Colonic mucosa (tissue), 4 donors: ENCODE results near the gene TMEM260. TPM values are rescaled to one million over a fixed set of nuclear protein-coding genes. Genes with fewer than 3 reads are reported as not detected.

Source experiments
- DNase-seq: peaks from one replicate; pipeline ENCODE4 v3.0.0-alpha.2; 2020
- H3K27ac ChIP-seq: fragments of 200-600 bp; one replicate; pipeline ENCODE4 v1.8.0; 2021
- H3K27me3 ChIP-seq: fragments of 200-600 bp; one replicate; pipeline ENCODE4 v1.8.0; 2021
- H3K36me3 ChIP-seq: fragments of 200-600 bp; one replicate; pipeline ENCODE4 v1.8.0; 2021
- H3K4me1 ChIP-seq: fragments of 200-600 bp; one replicate; pipeline ENCODE4 v1.8.0; 2021; ENCODE audit warnings: mild to moderate bottlenecking
- H3K4me3 ChIP-seq: fragments of 200-600 bp; one replicate; pipeline ENCODE4 v1.8.0; 2021
- H3K9ac ChIP-seq, 2 donors: one replicate each; pipeline ENCODE4 v1.7.0; 2013; ENCODE audit warnings: control low read depth in 2 of 2, low read depth in 2 of 2, low read length in 2 of 2
- H3K9me3 ChIP-seq: fragments of 200-600 bp; one replicate; pipeline ENCODE4 v1.8.0; 2021
- intact Hi-C: fragments of 100-400 bp; cut with DNase I; formaldehyde crosslinking; loops from one replicate; pipeline ENCODE4 v1.14.1; 2022
- total RNA-seq, 2 donors: library from RNA; stranded (reverse); fragmentation: NEBNext Ultra II Directional in 1 of 2; extraction: Animal tissue kit (Norgen Biotek cat#: 25700) in 1 of 2; gene quantifications; one replicate each; pipeline ENCODE4 v1.2.1, GENCODE V29; 2021
- TF ChIP-seq, protein P1 (sequence below): fragments of 200-600 bp; IDR thresholded peaks from one replicate; pipeline ENCODE4 v1.8.0; 2022; ENCODE audit warnings: antibody characterized with exemption, mild to moderate bottlenecking
- donor health status: healthy.
- donor health status: DM: no; HTN: no; CAD: no.
- donor health status: DM: no; HTN: no; CAD: no.

Gene TMEM260
- total RNA-seq, 2 donors from 2014 or later = 21.1 to 21.5 TPM

DNA sequence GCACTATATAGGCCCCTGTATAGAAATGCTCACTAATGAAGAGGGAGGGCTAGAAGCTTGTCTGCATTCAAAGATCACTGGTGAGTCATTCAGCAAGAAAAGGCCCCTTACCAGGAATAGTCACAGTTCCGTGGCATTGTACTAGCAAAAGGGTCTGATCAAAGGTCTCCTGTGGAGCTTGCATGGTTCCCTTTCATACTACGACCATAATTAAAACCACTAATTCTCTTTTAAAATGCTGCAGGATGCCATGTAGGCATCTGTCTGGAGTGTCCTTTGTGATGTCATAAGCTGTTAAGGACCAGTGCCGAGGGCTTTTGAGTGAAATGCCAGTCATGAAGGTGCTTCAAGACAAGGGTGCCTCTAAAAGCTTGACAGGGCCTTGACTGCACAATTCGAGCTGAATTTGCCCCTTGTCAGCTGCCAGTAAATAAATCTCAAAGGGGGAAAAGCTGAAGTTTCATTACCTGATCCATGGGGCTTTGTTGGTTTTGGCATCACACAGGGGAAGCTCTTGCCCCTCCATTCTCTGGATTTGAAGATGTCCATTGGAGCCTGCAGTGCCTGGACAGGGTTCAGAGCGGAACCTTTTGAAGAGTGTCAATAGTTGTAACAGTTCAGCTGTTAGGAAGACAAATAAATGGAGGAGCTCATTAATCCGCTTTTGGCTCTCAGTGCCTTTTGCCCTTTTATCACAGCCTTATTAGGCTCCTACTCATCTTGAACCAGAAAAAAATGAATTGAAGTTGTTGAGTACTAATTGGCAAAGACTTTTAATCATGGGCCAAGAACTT is 69.1 kb downstream of the TMEM260 start:
- Histone ChIP-seq H3K9ac (no peak overlapping the region), H3K4me3 (no peak overlapping the region), H3K36me3 (no peaks in the 10 kb centered on the region), H3K27me3 (no peaks in the 10 kb centered on the region), H3K27ac (no peak overlapping the region), H3K4me1 (no peaks in the 10 kb centered on the region), H3K9me3 (no peaks in the 10 kb centered on the region)
- no peak for DNase-seq
- intact Hi-C loops = no loop called here
- TF ChIP-seq, protein P1, sequence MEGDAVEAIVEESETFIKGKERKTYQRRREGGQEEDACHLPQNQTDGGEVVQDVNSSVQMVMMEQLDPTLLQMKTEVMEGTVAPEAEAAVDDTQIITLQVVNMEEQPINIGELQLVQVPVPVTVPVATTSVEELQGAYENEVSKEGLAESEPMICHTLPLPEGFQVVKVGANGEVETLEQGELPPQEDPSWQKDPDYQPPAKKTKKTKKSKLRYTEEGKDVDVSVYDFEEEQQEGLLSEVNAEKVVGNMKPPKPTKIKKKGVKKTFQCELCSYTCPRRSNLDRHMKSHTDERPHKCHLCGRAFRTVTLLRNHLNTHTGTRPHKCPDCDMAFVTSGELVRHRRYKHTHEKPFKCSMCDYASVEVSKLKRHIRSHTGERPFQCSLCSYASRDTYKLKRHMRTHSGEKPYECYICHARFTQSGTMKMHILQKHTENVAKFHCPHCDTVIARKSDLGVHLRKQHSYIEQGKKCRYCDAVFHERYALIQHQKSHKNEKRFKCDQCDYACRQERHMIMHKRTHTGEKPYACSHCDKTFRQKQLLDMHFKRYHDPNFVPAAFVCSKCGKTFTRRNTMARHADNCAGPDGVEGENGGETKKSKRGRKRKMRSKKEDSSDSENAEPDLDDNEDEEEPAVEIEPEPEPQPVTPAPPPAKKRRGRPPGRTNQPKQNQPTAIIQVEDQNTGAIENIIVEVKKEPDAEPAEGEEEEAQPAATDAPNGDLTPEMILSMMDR = no peak

DNA sequence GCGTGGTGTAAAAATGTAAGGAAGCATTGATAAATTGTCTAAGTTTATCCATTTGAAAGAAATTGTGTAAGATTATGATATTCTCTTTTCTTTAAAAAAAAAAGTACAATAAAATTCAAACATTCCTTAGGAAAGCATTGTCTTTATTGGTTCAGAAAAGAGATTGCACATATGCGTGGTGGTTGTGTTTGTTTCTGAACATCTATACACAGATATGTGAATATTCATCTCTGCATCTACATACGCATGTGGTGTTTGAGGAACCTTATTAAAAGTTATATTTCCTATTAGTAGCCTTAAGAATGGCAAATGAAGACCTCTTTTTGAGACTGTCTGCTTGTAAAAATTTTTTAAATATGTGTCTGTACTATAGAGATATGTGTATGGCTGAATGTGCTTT is 69.8 kb downstream of the TMEM260 start:
- no peak overlapping the region for H3K9ac ChIP-seq
- H3K9me3 ChIP-seq = no peaks in the 10 kb centered on the region
- TF ChIP-seq, protein P1 = no peak
- H3K4me1 ChIP-seq = no peaks in the 10 kb centered on the region
- H3K27me3 ChIP-seq = no peaks in the 10 kb centered on the region
- no peak overlapping the region for H3K27ac ChIP-seq
- intact Hi-C loops = no loop called here
- no peaks in the 10 kb centered on the region for H3K36me3 ChIP-seq
- DNase-seq = no peak
- H3K4me3 ChIP-seq = no peak overlapping the region

- no peak overlapping the region for H3K27ac ChIP-seq
- H3K27me3 ChIP-seq = no peaks in the 10 kb centered on the region
- intact Hi-C loops = loop anchor here (10.0 kb wide), 1 partner anchor 415 kb away; no protein-coding TSS in a partner anchor
- no peaks in the 10 kb centered on the region for H3K36me3 ChIP-seq
- TF ChIP-seq, protein P1 = no peak
- H3K4me3 ChIP-seq = no peak overlapping the region
- no peaks in the 10 kb centered on the region for H3K4me1 ChIP-seq
- H3K9ac ChIP-seq = no peak overlapping the region
- no peaks in the 10 kb centered on the region for H3K9me3 ChIP-seq
- no peak for DNase-seq
These were observed 70.5 kb downstream of the TMEM260 start for GRCh38 chr14:56650048-56650447.

DNA sequence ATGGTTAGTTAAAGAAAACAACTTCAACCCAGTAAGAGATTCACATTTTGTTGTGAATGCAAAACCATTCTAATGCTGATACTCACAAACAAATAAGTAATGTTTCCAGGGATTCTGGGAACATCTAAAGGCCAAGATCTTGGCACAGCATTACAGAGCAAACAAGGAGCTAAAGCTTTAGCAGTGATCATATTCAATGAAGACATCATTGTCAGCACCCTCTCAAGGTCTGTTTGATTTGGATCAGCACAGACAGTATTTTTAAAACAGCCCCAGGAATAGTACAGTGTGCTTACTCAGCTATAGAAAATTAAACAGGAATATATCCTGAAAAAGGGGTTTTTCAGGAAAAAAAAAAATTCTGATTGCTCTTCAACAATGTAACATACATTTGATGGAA is 71.4 kb downstream of the TMEM260 start:
- no peak for DNase-seq
- no peak overlapping the region for H3K4me3 ChIP-seq
- no peak overlapping the region for H3K9ac ChIP-seq
- TF ChIP-seq, protein P1 = no peak
- no peaks in the 10 kb centered on the region for H3K36me3 ChIP-seq
- intact Hi-C loops = loop anchor here (10.0 kb wide), 1 partner anchor 414 kb away; no protein-coding TSS in a partner anchor
- no peaks in the 10 kb centered on the region for H3K27me3 ChIP-seq
- H3K4me1 ChIP-seq = no peaks in the 10 kb centered on the region
- H3K27ac ChIP-seq = no peak overlapping the region
- no peaks in the 10 kb centered on the region for H3K9me3 ChIP-seq

GRCh38 chr14:56657604-56658003 is 78.0 kb downstream of the TMEM260 start:
- H3K4me1 ChIP-seq = no peaks in the 10 kb centered on the region
- H3K27me3 ChIP-seq = no peaks in the 10 kb centered on the region
- H3K4me3 ChIP-seq = no peak overlapping the region
- intact Hi-C loops = loop anchor here (10.0 kb wide), 1 partner anchor 407 kb away; no protein-coding TSS in a partner anchor
- H3K9me3 ChIP-seq = no peaks in the 10 kb centered on the region
- no peak for DNase-seq
- H3K36me3 ChIP-seq = no peaks in the 10 kb centered on the region
- no peak overlapping the region for H3K9ac ChIP-seq
- no peak overlapping the region for H3K27ac ChIP-seq
- TF ChIP-seq, protein P1 = no peak
